Measurements from ENCODE around the gene RHOC. TPM values are rescaled to one million over a fixed set of nuclear protein-coding genes. Genes with fewer than 3 reads are reported as not detected.

Gene RHOC
- total RNA-seq, 1 donor from 2014 or later, result 251 TPM

GRCh38 chr1:112704934-112705627, 1.8 kb downstream of the RHOC start:
- Histone ChIP-seq H3K27me3 (no peaks in the 10 kb centered on the region), H3K4me1 (peaks cover 65% of the 10 kb centered on the region), H3K36me3 (peaks cover 0 to 11% of the 10 kb centered on the region in 2 donors), H3K9me3 (no peaks in the 10 kb centered on the region), H3K4me3 (peak overlapping the region; percentile 98 to 99), H3K27ac (peak overlapping the region; percentile 99)
- intact Hi-C loops (cut with DNase I), result loop anchor here (5.0 kb wide), 1 partner anchor 313 kb away; no protein-coding TSS in a partner anchor
- peak in 1 of 2 donors; percentile 98 for DNase-seq (ENCODE audit: extremely low spot score in 2 of 2)
- TF ChIP-seq CTCF (IDR thresholded peaks at IDR 0.05) (no peak), POLR2A (IDR thresholded peaks at IDR 0.05) (peak in 1 of 2 donors; percentile 74), POLR2AphosphoS5 (IDR thresholded peaks at IDR 0.05; ENCODE audit: insufficient read depth in 1 of 2, low read depth in 1 of 2) (peak; percentile 88 to 90)

DNA sequence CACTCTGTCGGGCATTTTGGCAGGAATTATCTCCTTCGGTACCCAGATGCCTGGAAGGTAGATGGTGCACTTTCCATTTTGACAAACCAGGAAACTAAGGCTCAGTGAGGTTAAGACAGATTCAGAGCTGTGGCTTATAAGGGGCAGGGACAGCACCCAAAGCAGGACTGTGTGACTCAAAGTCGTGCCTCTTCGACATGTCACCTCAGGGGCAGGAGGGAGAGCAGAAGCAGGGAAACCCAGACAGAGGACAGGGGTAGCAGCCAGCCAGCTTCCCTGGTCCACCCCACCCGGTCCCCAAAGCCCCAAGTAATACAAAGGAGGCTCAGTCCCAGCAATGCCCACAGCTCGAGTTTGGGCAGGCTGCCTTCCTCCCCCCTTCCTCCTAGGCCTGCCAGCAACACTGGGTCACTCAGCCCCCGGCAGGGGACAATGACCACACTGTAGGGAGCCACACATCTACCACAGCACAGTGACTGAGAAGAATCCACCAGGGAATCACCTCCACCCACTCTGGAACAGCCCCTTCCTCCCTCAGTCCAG, 2.5 kb downstream of the RHOC start:
- Histone ChIP-seq H3K36me3 (peaks cover 0 to 11% of the 10 kb centered on the region in 2 donors), H3K4me3 (peak overlapping the region; percentile 98 to 99), H3K27me3 (no peaks in the 10 kb centered on the region), H3K9me3 (no peaks in the 10 kb centered on the region), H3K27ac (peak overlapping the region; percentile 99), H3K4me1 (peaks cover 72% of the 10 kb centered on the region)
- DNase-seq (ENCODE audit: extremely low spot score in 2 of 2), result no peak
- no peak for TF ChIP-seq CTCF (IDR thresholded peaks at IDR 0.05)
- TF ChIP-seq POLR2AphosphoS5 (IDR thresholded peaks at IDR 0.05; ENCODE audit: insufficient read depth in 1 of 2, low read depth in 1 of 2), result no peak
- no peak for TF ChIP-seq POLR2A (IDR thresholded peaks at IDR 0.05)
- intact Hi-C loops (cut with DNase I), result no loop called here

GRCh38 chr1:112703706-112704105, 3.2 kb downstream of the RHOC start:
- H3K4me3 ChIP-seq, result no peak overlapping the region
- peaks cover 0 to 11% of the 10 kb centered on the region in 2 donors for H3K36me3 ChIP-seq
- no peak for TF ChIP-seq POLR2A (IDR thresholded peaks at IDR 0.05)
- no peak for TF ChIP-seq CTCF (IDR thresholded peaks at IDR 0.05)
- no peak for TF ChIP-seq POLR2AphosphoS5 (IDR thresholded peaks at IDR 0.05; ENCODE audit: insufficient read depth in 1 of 2, low read depth in 1 of 2)
- intact Hi-C loops (cut with DNase I), result no loop called here
- DNase-seq (ENCODE audit: extremely low spot score in 2 of 2), result no peak
- peak overlapping the region; percentile 99 for H3K27ac ChIP-seq
- no peaks in the 10 kb centered on the region for H3K27me3 ChIP-seq
- no peaks in the 10 kb centered on the region for H3K9me3 ChIP-seq
- peaks cover 79% of the 10 kb centered on the region for H3K4me1 ChIP-seq

GRCh38 chr1:112702420-112703261, 4.3 kb downstream of the RHOC start:
- intact Hi-C loops (cut with DNase I), result no loop called here
- Histone ChIP-seq H3K27ac (peak overlapping the region; percentile 99), H3K4me3 (no peak overlapping the region), H3K27me3 (no peaks in the 10 kb centered on the region), H3K9me3 (no peaks in the 10 kb centered on the region), H3K4me1 (peaks cover 85% of the 10 kb centered on the region), H3K36me3 (peaks cover 0 to 13% of the 10 kb centered on the region in 2 donors)
- TF ChIP-seq CTCF (IDR thresholded peaks at IDR 0.05), result no peak
- no peak for TF ChIP-seq POLR2A (IDR thresholded peaks at IDR 0.05)
- no peak for TF ChIP-seq POLR2AphosphoS5 (IDR thresholded peaks at IDR 0.05; ENCODE audit: insufficient read depth in 1 of 2, low read depth in 1 of 2)
- peak in 1 of 2 donors; percentile 84 for DNase-seq (ENCODE audit: extremely low spot score in 2 of 2)
